ENCODE results near the gene SYDE2. TPM values are rescaled to one million over a fixed set of nuclear protein-coding genes. Genes with fewer than 3 reads are reported as not detected.

The SYDE2 gene
- total and polyA plus RNA-seq, 8 donors, result 0.75 to 45.3 (median 14.4) TPM

DNA sequence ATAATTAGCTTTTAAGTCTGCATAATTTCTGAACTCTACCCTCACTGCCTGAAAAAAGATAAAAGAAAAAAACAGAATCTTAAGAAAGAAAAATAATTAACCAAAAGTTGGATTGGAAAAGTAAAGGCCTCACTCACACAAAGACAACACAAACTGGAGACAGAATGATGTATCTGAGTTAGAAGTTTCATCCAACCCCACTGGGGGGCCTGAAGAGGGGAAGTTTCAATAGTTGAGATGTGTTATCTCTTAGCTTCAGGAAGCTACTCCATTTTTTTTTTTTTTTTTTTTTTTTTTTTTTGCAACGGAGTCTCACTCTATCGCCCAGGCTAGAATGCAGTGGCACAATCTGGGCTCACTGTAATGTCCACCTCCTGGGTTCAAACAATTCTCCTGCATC, 19.9 kb downstream of the SYDE2 start:
- no peak overlapping the region for H3K4me3 ChIP-seq
- peaks cover 0 to 8% (median 6%) of the 10 kb centered on the region in 4 donors for H3K36me3 ChIP-seq
- peaks cover 0 to 18% (median 7%) of the 10 kb centered on the region in 4 donors for H3K4me1 ChIP-seq
- no peaks in the 10 kb centered on the region for H3K9me3 ChIP-seq
- intact Hi-C loops (cut with DNase I; ENCODE audit: low total_unique reads), result no loop called here
- no peak for DNase-seq
- TF ChIP-seq EP300 (IDR thresholded peaks at IDR 0.05) (no peak), POLR2A (IDR thresholded peaks at IDR 0.05) (no peak), POLR2AphosphoS5 (IDR thresholded peaks at IDR 0.05) (no peak)
- TF ChIP-seq, protein P1, sequence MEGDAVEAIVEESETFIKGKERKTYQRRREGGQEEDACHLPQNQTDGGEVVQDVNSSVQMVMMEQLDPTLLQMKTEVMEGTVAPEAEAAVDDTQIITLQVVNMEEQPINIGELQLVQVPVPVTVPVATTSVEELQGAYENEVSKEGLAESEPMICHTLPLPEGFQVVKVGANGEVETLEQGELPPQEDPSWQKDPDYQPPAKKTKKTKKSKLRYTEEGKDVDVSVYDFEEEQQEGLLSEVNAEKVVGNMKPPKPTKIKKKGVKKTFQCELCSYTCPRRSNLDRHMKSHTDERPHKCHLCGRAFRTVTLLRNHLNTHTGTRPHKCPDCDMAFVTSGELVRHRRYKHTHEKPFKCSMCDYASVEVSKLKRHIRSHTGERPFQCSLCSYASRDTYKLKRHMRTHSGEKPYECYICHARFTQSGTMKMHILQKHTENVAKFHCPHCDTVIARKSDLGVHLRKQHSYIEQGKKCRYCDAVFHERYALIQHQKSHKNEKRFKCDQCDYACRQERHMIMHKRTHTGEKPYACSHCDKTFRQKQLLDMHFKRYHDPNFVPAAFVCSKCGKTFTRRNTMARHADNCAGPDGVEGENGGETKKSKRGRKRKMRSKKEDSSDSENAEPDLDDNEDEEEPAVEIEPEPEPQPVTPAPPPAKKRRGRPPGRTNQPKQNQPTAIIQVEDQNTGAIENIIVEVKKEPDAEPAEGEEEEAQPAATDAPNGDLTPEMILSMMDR (IDR thresholded peaks at IDR 0.05), result no peak
- no peaks in the 10 kb centered on the region for H3K27me3 ChIP-seq
- 83 to 94% (median 91%) methylated on average over 2 of the region's 2 CpGs for WGBS, 5 donors
- no peak overlapping the region for H3K27ac ChIP-seq

DNA sequence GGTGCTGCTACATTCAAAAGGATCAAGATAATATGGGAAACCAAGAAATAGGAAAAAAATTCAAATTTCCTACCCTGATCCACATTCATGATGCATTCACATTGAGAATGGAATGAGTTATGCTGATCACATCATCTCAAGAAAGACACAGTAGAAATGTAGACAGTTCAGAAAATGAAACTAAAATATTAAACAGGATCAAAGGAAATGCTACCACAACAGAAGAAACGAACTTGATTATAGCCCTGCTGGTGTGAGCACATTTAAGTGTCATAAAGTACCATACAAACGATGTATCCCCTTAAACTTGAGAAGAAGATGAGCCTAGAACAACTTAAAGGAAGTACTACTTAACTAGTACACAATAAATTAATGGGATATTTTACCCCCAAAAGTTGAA, 21.3 kb downstream of the SYDE2 start:
- Histone ChIP-seq H3K27ac (no peak overlapping the region), H3K27me3 (no peaks in the 10 kb centered on the region), H3K4me3 (no peak overlapping the region), H3K36me3 (peaks cover 0 to 8% (median 6%) of the 10 kb centered on the region in 4 donors), H3K9me3 (no peaks in the 10 kb centered on the region), H3K4me1 (peaks cover 0 to 15% (median 7%) of the 10 kb centered on the region in 4 donors)
- TF ChIP-seq, protein P1 (IDR thresholded peaks at IDR 0.05), result no peak
- TF ChIP-seq POLR2AphosphoS5 (IDR thresholded peaks at IDR 0.05) (no peak), POLR2A (IDR thresholded peaks at IDR 0.05) (no peak), EP300 (IDR thresholded peaks at IDR 0.05) (no peak)
- intact Hi-C loops (cut with DNase I; ENCODE audit: low total_unique reads), result no loop called here
- DNase-seq, result no peak
- WGBS, 5 donors, result 33 to 57% (median 41%) methylated on average over 2 of the region's 2 CpGs

DNA sequence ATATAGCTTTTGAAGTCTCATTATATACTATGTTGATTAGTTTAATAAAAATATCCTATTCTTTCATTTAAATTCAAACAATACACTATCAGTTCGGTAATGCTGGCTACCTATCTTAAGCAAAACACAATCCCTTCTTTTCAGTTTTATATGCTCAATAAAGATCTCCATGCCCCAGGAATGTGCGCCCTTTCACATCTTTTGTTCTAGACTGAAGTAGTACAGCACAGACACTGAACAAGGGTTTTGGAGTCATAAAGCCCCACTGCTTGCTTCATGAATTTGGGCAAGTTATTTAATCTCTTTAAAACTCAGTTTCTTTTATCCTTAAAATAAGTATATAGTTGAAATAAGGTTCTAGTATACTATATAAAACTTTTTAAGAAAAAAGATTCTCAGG, 22.4 kb downstream of the SYDE2 start:
- H3K4me3 ChIP-seq, result no peak overlapping the region
- intact Hi-C loops (cut with DNase I; ENCODE audit: low total_unique reads), result no loop called here
- peaks cover 0 to 8% (median 6%) of the 10 kb centered on the region in 4 donors for H3K36me3 ChIP-seq
- H3K27me3 ChIP-seq, result no peaks in the 10 kb centered on the region
- WGBS, 5 donors, result 94 to 98% (median 97%) methylated on average over 2 of the region's 2 CpGs
- TF ChIP-seq POLR2A (IDR thresholded peaks at IDR 0.05), result no peak
- no peak for TF ChIP-seq POLR2AphosphoS5 (IDR thresholded peaks at IDR 0.05)
- no peaks in the 10 kb centered on the region for H3K9me3 ChIP-seq
- no peak for DNase-seq
- no peak overlapping the region for H3K27ac ChIP-seq
- peaks cover 0 to 14% (median 4%) of the 10 kb centered on the region in 4 donors for H3K4me1 ChIP-seq

DNA sequence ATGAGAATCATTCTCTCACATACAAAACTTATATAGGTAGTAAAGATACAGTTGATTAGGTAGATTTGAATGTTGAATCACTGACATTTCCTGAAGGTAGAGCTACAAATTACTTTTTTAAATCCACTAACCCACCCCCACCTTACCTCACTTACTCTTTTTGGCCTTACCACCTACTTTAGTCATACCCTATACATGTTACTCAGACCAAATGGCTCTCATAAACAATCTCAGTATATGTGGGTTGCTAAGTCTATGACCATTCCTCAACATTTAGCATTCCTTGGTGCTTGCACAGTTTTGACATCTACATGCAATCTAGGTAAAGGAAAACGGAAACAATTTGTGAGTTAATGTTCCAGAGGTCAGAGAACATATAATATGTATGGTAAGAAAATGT, 26.3 kb downstream of the SYDE2 start:
- 86 to 95% (median 93%) methylated on average over 1 of the region's 1 CpG for WGBS, 5 donors

More for the DNA sequence above, 26.3 kb downstream of the SYDE2 start:
- H3K4me3 ChIP-seq, result no peak overlapping the region
- TF ChIP-seq EP300 (IDR thresholded peaks at IDR 0.05) (no peak), POLR2AphosphoS5 (IDR thresholded peaks at IDR 0.05) (no peak), POLR2A (IDR thresholded peaks at IDR 0.05) (no peak)
- TF ChIP-seq, protein P1 (IDR thresholded peaks at IDR 0.05), result no peak
- no peaks in the 10 kb centered on the region for H3K36me3 ChIP-seq
- peaks cover 0 to 12% (median 3%) of the 10 kb centered on the region in 4 donors for H3K4me1 ChIP-seq
- DNase-seq, result no peak
- H3K27me3 ChIP-seq, result no peaks in the 10 kb centered on the region
- H3K27ac ChIP-seq, result no peak overlapping the region
- no peaks in the 10 kb centered on the region for H3K9me3 ChIP-seq
- intact Hi-C loops (cut with DNase I; ENCODE audit: low total_unique reads), result no loop called here

Data from stomach (tissue), 9 donors.